Erythroblast (primary cell): ENCODE measurements around the gene GOLGA5.

Source experiments
- GATA1 ChIP-seq: IDR thresholded peaks from 2 replicates; pipeline ENCODE4 v1.6.1; 2011; ENCODE audit warnings: low read depth, mild to moderate bottlenecking, control low read depth, low read length, moderate library complexity
- POLR2A ChIP-seq: IDR thresholded peaks from 2 replicates; pipeline ENCODE4 v1.6.1; 2011; ENCODE audit warnings: mild to moderate bottlenecking, low read length

DNA sequence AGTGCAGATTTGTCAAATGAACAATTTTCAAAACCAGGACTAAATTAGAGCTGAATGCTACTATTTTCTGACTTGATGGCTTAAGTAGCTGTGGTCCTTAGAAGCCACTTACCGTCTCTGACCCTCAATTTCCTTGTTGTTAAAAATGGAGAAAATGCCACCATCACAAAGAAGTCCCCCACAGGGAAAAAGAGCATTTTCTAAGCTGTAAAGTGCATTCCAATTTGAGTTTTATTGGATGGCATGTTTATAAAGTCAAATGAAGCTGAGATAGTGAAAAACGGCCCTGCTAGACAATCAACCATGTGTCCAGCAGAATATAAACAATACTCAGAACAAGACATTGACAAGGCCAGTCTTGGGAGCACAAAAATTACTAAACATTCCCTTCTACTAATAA is 53.6 kb downstream of the GOLGA5 start:
- TF ChIP-seq POLR2A (no peak), GATA1 (no peak)
